Measurements from ENCODE around the gene ZNF333.
"Not testable (repeated sequence)": the region's sequence is repeated elsewhere in the genome, so short reads cannot be mapped to it uniquely, and the experiment has no call there.

ZNF333 gene

GRCh38 chr19:14769201-14769600 is 79.4 kb downstream of the ZNF333 start:
- DNase-seq (ENCODE audit: low read depth), result no peak

- DNase-seq (ENCODE audit: low read depth), result no peak
Measured at GRCh38 chr19:14770136-14770535, 80.3 kb downstream of the ZNF333 start.

- DNase-seq (ENCODE audit: low read depth), result no peak
Measured at GRCh38 chr19:14770944-14771839, 81.3 kb downstream of the ZNF333 start.

GRCh38 chr19:14772467-14772866 is 82.6 kb downstream of the ZNF333 start:
- no peak for DNase-seq (ENCODE audit: low read depth)

GRCh38 chr19:14772995-14773394 is 83.1 kb downstream of the ZNF333 start:
- DNase-seq (ENCODE audit: low read depth), result no peak

GRCh38 chr19:14773722-14774121 is 83.9 kb downstream of the ZNF333 start:
- DNase-seq (ENCODE audit: low read depth), result not testable (repeated sequence)

GRCh38 chr19:14774373-14774772 is 84.5 kb downstream of the ZNF333 start:
- no peak for DNase-seq (ENCODE audit: low read depth)

GRCh38 chr19:14775326-14775725 is 85.5 kb downstream of the ZNF333 start:
- not testable (repeated sequence) for DNase-seq (ENCODE audit: low read depth)

GRCh38 chr19:14775869-14776586 is 86.2 kb downstream of the ZNF333 start:
- no peak for DNase-seq (ENCODE audit: low read depth)

- not testable (repeated sequence) for DNase-seq (ENCODE audit: low read depth)
Measured at GRCh38 chr19:14777645-14778044, 87.8 kb downstream of the ZNF333 start.

- DNase-seq (ENCODE audit: low read depth), result not testable (repeated sequence)
Measured at GRCh38 chr19:14778110-14778845, 88.4 kb downstream of the ZNF333 start, which contains the start of gene ADGRE2. TSS of gene ADGRE2 (minus strand) at chr19:14778560. CDS start at chr19:14776756, 1,804 bp downstream.

- no peak for DNase-seq (ENCODE audit: low read depth)
Measured at GRCh38 chr19:14779151-14779550, 89.3 kb downstream of the ZNF333 start.

- not testable (repeated sequence) for DNase-seq (ENCODE audit: low read depth)
Measured at GRCh38 chr19:14780622-14781225, 90.9 kb downstream of the ZNF333 start.

- not testable (repeated sequence) for DNase-seq (ENCODE audit: low read depth)
Measured at GRCh38 chr19:14781713-14782536, 92.1 kb downstream of the ZNF333 start.

GRCh38 chr19:14782626-14783409 is 93.0 kb downstream of the ZNF333 start:
- no peak for DNase-seq (ENCODE audit: low read depth)

Measured in stimulated activated CD8-positive, alpha-beta memory T cell treated with anti-CD3 and anti-CD28 coated beads, Interleukin-4, amount 100 ng/mL, for 24 hours (primary cell).